ENCODE results near the gene GDPGP1. TPM values are rescaled to one million over a fixed set of nuclear protein-coding genes. Genes with fewer than 3 reads are reported as not detected.

GDPGP1 gene
- total RNA-seq, 2 donors from 2014 or later, result 4.8 to 5.4 TPM

DNA sequence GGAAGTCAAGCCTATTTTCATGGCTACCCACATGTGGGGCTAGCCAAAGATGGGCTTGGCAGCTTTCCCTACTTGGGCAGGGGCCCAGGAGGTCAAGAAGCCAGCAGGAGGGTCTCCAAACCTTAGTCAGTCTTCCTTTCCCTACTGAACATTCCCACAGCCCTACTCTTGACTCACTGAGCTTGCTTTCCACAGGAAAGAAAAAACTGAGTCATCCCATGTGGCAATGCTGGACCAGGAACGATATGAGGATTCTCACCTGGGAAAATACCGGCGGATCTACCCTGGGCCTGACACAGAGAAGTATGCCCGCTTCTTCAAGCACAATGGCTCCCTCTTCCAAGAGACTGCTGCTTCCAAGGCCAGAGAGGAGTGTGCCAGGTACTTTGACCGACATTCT, 27.8 kb downstream of the GDPGP1 start:
- H3K4me1 ChIP-seq (ENCODE audit: control insufficient read depth, insufficient read depth, low read length), result no peaks in the 10 kb centered on the region
- WGBS, 2 experiments (ENCODE audit: insufficient coverage in 1 of 2, insufficient read length in 1 of 2), result 87 to 92% methylated on average over 5 of the region's 5 CpGs
- H3K27ac ChIP-seq (ENCODE audit: low read depth, low read length), result no peak overlapping the region
- peaks cover 4% of the 10 kb centered on the region for H3K36me3 Mint-ChIP-seq (ENCODE audit: low read depth)
- H3K9ac ChIP-seq (ENCODE audit: extremely low read depth, low read length, poor library complexity, severe bottlenecking), result no peak overlapping the region
- TF ChIP-seq, protein P1, sequence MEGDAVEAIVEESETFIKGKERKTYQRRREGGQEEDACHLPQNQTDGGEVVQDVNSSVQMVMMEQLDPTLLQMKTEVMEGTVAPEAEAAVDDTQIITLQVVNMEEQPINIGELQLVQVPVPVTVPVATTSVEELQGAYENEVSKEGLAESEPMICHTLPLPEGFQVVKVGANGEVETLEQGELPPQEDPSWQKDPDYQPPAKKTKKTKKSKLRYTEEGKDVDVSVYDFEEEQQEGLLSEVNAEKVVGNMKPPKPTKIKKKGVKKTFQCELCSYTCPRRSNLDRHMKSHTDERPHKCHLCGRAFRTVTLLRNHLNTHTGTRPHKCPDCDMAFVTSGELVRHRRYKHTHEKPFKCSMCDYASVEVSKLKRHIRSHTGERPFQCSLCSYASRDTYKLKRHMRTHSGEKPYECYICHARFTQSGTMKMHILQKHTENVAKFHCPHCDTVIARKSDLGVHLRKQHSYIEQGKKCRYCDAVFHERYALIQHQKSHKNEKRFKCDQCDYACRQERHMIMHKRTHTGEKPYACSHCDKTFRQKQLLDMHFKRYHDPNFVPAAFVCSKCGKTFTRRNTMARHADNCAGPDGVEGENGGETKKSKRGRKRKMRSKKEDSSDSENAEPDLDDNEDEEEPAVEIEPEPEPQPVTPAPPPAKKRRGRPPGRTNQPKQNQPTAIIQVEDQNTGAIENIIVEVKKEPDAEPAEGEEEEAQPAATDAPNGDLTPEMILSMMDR (conservative IDR thresholded peaks at IDR 0.05), result no peak
- H3K9me3 Mint-ChIP-seq, result no peaks in the 10 kb centered on the region
- no peak overlapping the region for H3K27ac Mint-ChIP-seq
- H3K36me3 ChIP-seq (ENCODE audit: control insufficient read depth, insufficient read depth, low read length), result peaks cover under 1% of the 10 kb centered on the region
- H3K4me3 Mint-ChIP-seq, result no peak overlapping the region
- peaks cover 4% of the 10 kb centered on the region for H3K27me3 Mint-ChIP-seq (ENCODE audit: insufficient read depth)
- no peaks in the 10 kb centered on the region for H3K27me3 ChIP-seq (ENCODE audit: control insufficient read depth, insufficient read depth, low read length, poor library complexity, severe bottlenecking)
- no peaks in the 10 kb centered on the region for H3K9me3 ChIP-seq (ENCODE audit: control insufficient read depth, low read length)
- no peak for DNase-seq
- H3K4me3 ChIP-seq (ENCODE audit: low read length), result no peak overlapping the region
- H3K4me1 Mint-ChIP-seq, result peaks cover 8% of the 10 kb centered on the region

- Mint-ChIP-seq H3K27ac (no peak overlapping the region), H3K4me3 (no peak overlapping the region), H3K4me1 (peaks cover 9% of the 10 kb centered on the region), H3K9me3 (no peaks in the 10 kb centered on the region), H3K36me3 (ENCODE audit: low read depth) (peaks cover 10% of the 10 kb centered on the region), H3K27me3 (ENCODE audit: insufficient read depth) (peaks cover 1% of the 10 kb centered on the region)
- H3K9ac ChIP-seq (ENCODE audit: extremely low read depth, low read length, poor library complexity, severe bottlenecking), result no peak overlapping the region
- 85 to 93% methylated on average over 5 of the region's 5 CpGs for WGBS, 2 experiments (ENCODE audit: insufficient coverage in 1 of 2, insufficient read length in 1 of 2)
- TF ChIP-seq, protein P1 (conservative IDR thresholded peaks at IDR 0.05), result no peak
- no peak overlapping the region for H3K4me3 ChIP-seq (ENCODE audit: low read length)
- no peak overlapping the region for H3K27ac ChIP-seq (ENCODE audit: low read depth, low read length)
- no peak for DNase-seq
- H3K9me3 ChIP-seq (ENCODE audit: control insufficient read depth, low read length), result no peaks in the 10 kb centered on the region
- no peaks in the 10 kb centered on the region for H3K4me1 ChIP-seq (ENCODE audit: control insufficient read depth, insufficient read depth, low read length)
- H3K27me3 ChIP-seq (ENCODE audit: control insufficient read depth, insufficient read depth, low read length, poor library complexity, severe bottlenecking), result no peaks in the 10 kb centered on the region
- peaks cover 7% of the 10 kb centered on the region for H3K36me3 ChIP-seq (ENCODE audit: control insufficient read depth, insufficient read depth, low read length)
Observed at GRCh38 chr15:90262426-90262825, 28.4 kb downstream of the GDPGP1 start.

- Histone ChIP-seq H3K27ac (ENCODE audit: low read depth, low read length) (peak overlapping the region; percentile 89), H3K4me3 (ENCODE audit: low read length) (peak overlapping the region; percentile 94), H3K27me3 (ENCODE audit: control insufficient read depth, insufficient read depth, low read length, poor library complexity, severe bottlenecking) (no peaks in the 10 kb centered on the region), H3K9ac (ENCODE audit: extremely low read depth, low read length, poor library complexity, severe bottlenecking) (peak overlapping the region; percentile 82), H3K9me3 (ENCODE audit: control insufficient read depth, low read length) (no peaks in the 10 kb centered on the region), H3K4me1 (ENCODE audit: control insufficient read depth, insufficient read depth, low read length) (no peaks in the 10 kb centered on the region), H3K36me3 (ENCODE audit: control insufficient read depth, insufficient read depth, low read length) (peaks cover 17% of the 10 kb centered on the region)
- 75 to 83% methylated on average over 1 to 4 of the region's 4 CpGs for WGBS, 2 experiments (ENCODE audit: insufficient coverage in 1 of 2, insufficient read length in 1 of 2)
- Mint-ChIP-seq H3K4me3 (peak overlapping the region; percentile 88), H3K27ac (peak overlapping the region; percentile 95), H3K4me1 (peaks cover 21% of the 10 kb centered on the region), H3K9me3 (no peaks in the 10 kb centered on the region), H3K36me3 (ENCODE audit: low read depth) (peaks cover 21% of the 10 kb centered on the region), H3K27me3 (ENCODE audit: insufficient read depth) (peaks cover 1% of the 10 kb centered on the region)
- no peak for DNase-seq
- TF ChIP-seq, protein P1 (conservative IDR thresholded peaks at IDR 0.05), result no peak
Observed at GRCh38 chr15:90264671-90265070, 30.7 kb downstream of the GDPGP1 start.

Data from endodermal cell (in vitro differentiated cells).